Panc1 (cell line): ENCODE results near the gene DHRS3. TPM values are rescaled to one million over a fixed set of nuclear protein-coding genes. Genes with fewer than 3 reads are reported as not detected.
A peak's percentile ranks its signal among the peaks of the same experiment; 100 is the strongest.

Experiments
- ATAC-seq: fragments of 200-7000 bp; cut with Tn5 transposase; 2 replicates; pipeline ENCODE4 v1.9.1; 2020; ENCODE audit warnings: mild to moderate bottlenecking, moderate library complexity
- BruUV-seq: library from RNA; stranded (reverse); fragments of 400-500 nt; replicated peaks from 2 replicates; lab custom pipeline; 2021; lab: Mats Ljungman, UMichigan
- CTCF ChIA-PET: fragments of 300-600 bp; sonication (Branson Sonifier 250); formaldehyde crosslinking; loops from one replicate; lab custom pipeline; 2022; ENCODE audit warnings: antibody characterized with exemption; lab: Charles Lee
- POLR2A ChIA-PET: fragments of 300-600 bp; sonication (Branson Sonifier 250); formaldehyde crosslinking; loops from one replicate; lab custom pipeline; 2022; ENCODE audit warnings: antibody characterized with exemption; lab: Charles Lee
- DNase-seq: peaks from one replicate; pipeline ENCODE4 v3.0.0-alpha.2; 2010; ENCODE audit warnings: low read depth, low spot score
- H3K27ac ChIP-seq: 2 replicates; pipeline ENCODE4 v1.5.1; 2011; ENCODE audit warnings: mild to moderate bottlenecking, low read length, inconsistent platforms
- H3K27me3 ChIP-seq: fragments of 200-500 bp; sonication (Bioruptor generic); 2 replicates; pipeline ENCODE4 v1.6.0; 2014; ENCODE audit warnings: low read length, inconsistent platforms; ENCODE audit not compliant: control insufficient read depth, insufficient read depth
- H3K36me3 ChIP-seq: fragments of 200-500 bp; sonication (Bioruptor generic); 2 replicates; pipeline ENCODE4 v1.5.1; 2014; ENCODE audit warnings: inconsistent platforms, mild to moderate bottlenecking, low read length, moderate library complexity; ENCODE audit not compliant: control insufficient read depth, insufficient read depth
- H3K4me1 ChIP-seq: 2 replicates; pipeline ENCODE4 v1.5.1; 2011; ENCODE audit warnings: inconsistent platforms, mild to moderate bottlenecking, low read length, moderate library complexity; ENCODE audit not compliant: control insufficient read depth, insufficient read depth
- H3K4me3 ChIP-seq, 2 experiments: 2 replicates each; pipeline ENCODE4 v1.5.1; 2011 to 2012; ENCODE audit warnings: low read depth in 2 of 2, low read length in 2 of 2, mild to moderate bottlenecking in 2 of 2, inconsistent platforms in 1 of 2, moderate library complexity in 1 of 2
- H3K9me3 ChIP-seq: fragments of 200-500 bp; sonication (Bioruptor generic); 2 replicates; pipeline ENCODE4 v1.5.1; 2014; ENCODE audit warnings: low read depth, mild to moderate bottlenecking, inconsistent platforms, low read length, moderate library complexity; ENCODE audit not compliant: control insufficient read depth, insufficient read depth
- POLR2AphosphoS5 ChIP-seq: IDR thresholded peaks from 2 replicates; pipeline ENCODE4 v1.6.1; 2012; ENCODE audit warnings: mild to moderate bottlenecking, low read depth, low read length, moderate library complexity
- REST ChIP-seq, 2 experiments: IDR thresholded peaks; 2 replicates each; pipeline ENCODE4 v1.6.1; 2011 to 2012; ENCODE audit warnings: low read depth in 2 of 2, control low read depth in 1 of 2, low read length in 1 of 2, mild to moderate bottlenecking in 1 of 2, moderate library complexity in 1 of 2; ENCODE audit not compliant: insufficient read depth in 1 of 2
- SIN3A ChIP-seq: IDR thresholded peaks from 2 replicates; pipeline ENCODE4 v1.6.1; 2012; ENCODE audit warnings: low read depth, mild to moderate bottlenecking, low read length, moderate library complexity, borderline replicate concordance; ENCODE audit not compliant: insufficient read depth
- TCF7L2 ChIP-seq: IDR thresholded peaks from 2 replicates; pipeline ENCODE4 v1.6.1; 2011; ENCODE audit warnings: mild to moderate bottlenecking, low read depth, low read length, inconsistent platforms
- in situ Hi-C: cut with HindIII; loops from 2 replicates; pipeline ENCODE4 v1.10.0; 2016; ENCODE audit warnings: low sequenced_read_pairs, low pct_unique_long_range_greater_than_20kb
- intact Hi-C: fragments of 100-400 bp; cut with micrococcal nuclease; formaldehyde crosslinking; loops from one replicate; pipeline ENCODE4 v1.10.0; 2022; ENCODE audit not compliant: unreplicated experiment
- total RNA-seq: library from RNA; stranded (reverse); gene quantifications from one replicate; pipeline ENCODE4 v1.2.1, GENCODE V29; 2021; ENCODE audit not compliant: unreplicated experiment
- TF ChIP-seq, protein P1 (sequence below): fragments of 450-650 bp; IDR thresholded peaks from 2 replicates; pipeline ENCODE4 v1.5.1; 2017; ENCODE audit warnings: mild to moderate bottlenecking

Gene DHRS3
- total RNA-seq, 1 experiment from 2014 or later = 113 TPM

GRCh38 chr1:12536023-12536639 is 81.9 kb downstream of the DHRS3 start:
- TF ChIP-seq REST (IDR thresholded peaks at IDR 0.05; ENCODE audit: insufficient read depth in 1 of 2, low read depth in 2 of 2, low read length in 1 of 2) = no peak
- TF ChIP-seq, protein P1, sequence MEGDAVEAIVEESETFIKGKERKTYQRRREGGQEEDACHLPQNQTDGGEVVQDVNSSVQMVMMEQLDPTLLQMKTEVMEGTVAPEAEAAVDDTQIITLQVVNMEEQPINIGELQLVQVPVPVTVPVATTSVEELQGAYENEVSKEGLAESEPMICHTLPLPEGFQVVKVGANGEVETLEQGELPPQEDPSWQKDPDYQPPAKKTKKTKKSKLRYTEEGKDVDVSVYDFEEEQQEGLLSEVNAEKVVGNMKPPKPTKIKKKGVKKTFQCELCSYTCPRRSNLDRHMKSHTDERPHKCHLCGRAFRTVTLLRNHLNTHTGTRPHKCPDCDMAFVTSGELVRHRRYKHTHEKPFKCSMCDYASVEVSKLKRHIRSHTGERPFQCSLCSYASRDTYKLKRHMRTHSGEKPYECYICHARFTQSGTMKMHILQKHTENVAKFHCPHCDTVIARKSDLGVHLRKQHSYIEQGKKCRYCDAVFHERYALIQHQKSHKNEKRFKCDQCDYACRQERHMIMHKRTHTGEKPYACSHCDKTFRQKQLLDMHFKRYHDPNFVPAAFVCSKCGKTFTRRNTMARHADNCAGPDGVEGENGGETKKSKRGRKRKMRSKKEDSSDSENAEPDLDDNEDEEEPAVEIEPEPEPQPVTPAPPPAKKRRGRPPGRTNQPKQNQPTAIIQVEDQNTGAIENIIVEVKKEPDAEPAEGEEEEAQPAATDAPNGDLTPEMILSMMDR = no peak
- no peak for TF ChIP-seq SIN3A
- TF ChIP-seq POLR2AphosphoS5 = no peak
- TF ChIP-seq TCF7L2 = no peak
- in situ Hi-C loops (no loop called here), intact Hi-C loops (no loop called here)
- ChIA-PET CTCF (no interaction called here), POLR2A (no interaction called here)
- DNase-seq (no peak), ATAC-seq (no peak)
- Histone ChIP-seq H3K27me3 (no peaks in the 10 kb centered on the region), H3K4me1 (peaks cover 17% of the 10 kb centered on the region), H3K36me3 (no peaks in the 10 kb centered on the region), H3K4me3 (no peak overlapping the region), H3K27ac (peak overlapping the region; percentile 72; the same call in 1 of the 2 replicates), H3K9me3 (no peaks in the 10 kb centered on the region)
- no TSS peak for BruUV-seq

DNA sequence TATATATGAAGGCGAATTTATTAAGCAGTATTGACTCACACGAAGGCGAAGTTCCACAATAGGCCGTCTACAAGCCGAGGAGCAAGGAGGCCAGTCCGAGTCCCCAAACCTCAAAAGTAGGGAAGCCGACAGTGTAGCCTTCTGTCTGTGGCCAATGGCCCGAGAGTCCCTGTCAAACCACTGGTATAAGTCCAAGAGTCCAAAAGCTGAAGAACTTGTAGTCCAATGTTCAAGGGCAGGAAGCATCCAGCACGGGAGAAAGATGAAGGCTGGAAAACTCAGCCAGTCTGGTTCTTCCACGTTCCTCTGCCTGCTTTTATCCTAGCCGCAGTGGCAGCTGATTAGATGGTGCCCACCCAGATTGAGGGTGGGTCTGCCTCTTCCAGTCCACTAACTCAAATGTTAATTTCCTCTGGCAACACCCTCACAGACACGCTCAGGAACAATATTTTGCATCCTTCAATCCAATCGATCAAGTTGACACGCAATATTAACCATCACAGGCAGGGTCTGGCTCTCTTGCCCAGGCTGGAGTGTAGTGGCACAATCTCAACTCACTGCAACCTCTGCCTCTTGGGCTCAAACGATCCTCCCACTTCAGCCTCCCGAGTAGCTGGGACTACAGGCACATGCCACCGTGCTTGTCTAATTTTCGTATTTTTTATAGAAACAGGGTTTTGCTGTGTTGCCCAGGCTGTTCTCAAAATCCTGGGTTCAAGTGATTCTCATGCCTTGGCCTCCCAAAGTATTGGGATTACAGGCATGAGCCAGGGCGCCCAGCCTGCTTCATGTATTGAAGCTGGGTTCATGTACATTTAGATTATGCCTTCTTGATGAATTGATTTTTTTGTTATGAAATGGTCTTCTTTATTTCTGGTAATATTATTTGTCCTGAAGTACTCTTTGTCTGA is 85.3 kb downstream of the DHRS3 start:
- Histone ChIP-seq H3K27ac (peak overlapping the region; percentile 60; the same call in 1 of the 2 replicates), H3K4me3 (no peak overlapping the region), H3K9me3 (no peaks in the 10 kb centered on the region), H3K27me3 (no peaks in the 10 kb centered on the region), H3K4me1 (peaks cover 22% of the 10 kb centered on the region), H3K36me3 (no peaks in the 10 kb centered on the region)
- no TSS peak for BruUV-seq
- ChIA-PET POLR2A (no interaction called here), CTCF (no interaction called here)
- intact Hi-C loops (no loop called here), in situ Hi-C loops (no loop called here)
- TF ChIP-seq POLR2AphosphoS5 = no peak
- TF ChIP-seq REST (IDR thresholded peaks at IDR 0.05; ENCODE audit: insufficient read depth in 1 of 2, low read depth in 2 of 2, low read length in 1 of 2) = no peak
- TF ChIP-seq, protein P1 = no peak
- TF ChIP-seq TCF7L2 = no peak
- no peak for DNase-seq
- no peak for ATAC-seq
